ENCODE results near the gene ACSL4.
A peak's percentile ranks its signal among the peaks of the same experiment; 100 is the strongest.
"Not testable (repeated sequence)": the region's sequence is repeated elsewhere in the genome, so short reads cannot be mapped to it uniquely, and the experiment has no call there.

Gene ACSL4

GRCh38 chrX:109732807-109733612 lies at the start of gene ACSL4:
Gene ACSL4, minus strand, starts transcription at chrX:109733257. Its CDS starts 49,894 bp downstream, at chrX:109683363.
- Histone ChIP-seq H3K27ac (peak within 1 kb of the TSS; percentile 58 to 93 (median 86)), H3K4me3 (peak within 1 kb of the TSS; percentile 52 to 74 (median 66))

GRCh38 chrX:109777749-109778148 lies 44.7 kb upstream of the ACSL4 start:
- H3K4me3 ChIP-seq: no peak overlapping the region
- H3K27ac ChIP-seq: no peak overlapping the region

- no peak overlapping the region for H3K4me3 ChIP-seq
- H3K27ac ChIP-seq: no peak overlapping the region
These were observed 43.9 kb upstream of the ACSL4 start for GRCh38 chrX:109776986-109777385.

- Histone ChIP-seq H3K4me3 (no peak overlapping the region), H3K27ac (no peak overlapping the region)
These were observed 43.4 kb upstream of the ACSL4 start for GRCh38 chrX:109776432-109776831.

- no peak overlapping the region for H3K4me3 ChIP-seq
- no peak overlapping the region for H3K27ac ChIP-seq
These were observed 42.3 kb upstream of the ACSL4 start for GRCh38 chrX:109775386-109775785.

GRCh38 chrX:109774706-109775105 lies 41.6 kb upstream of the ACSL4 start:
- H3K27ac ChIP-seq: no peak overlapping the region
- H3K4me3 ChIP-seq: no peak overlapping the region

- no peak overlapping the region for H3K4me3 ChIP-seq
- peak overlapping the region in 1 of 21 experiments; percentile 33 for H3K27ac ChIP-seq
These were observed 41.1 kb upstream of the ACSL4 start for GRCh38 chrX:109774136-109774535.

- no peak overlapping the region for H3K4me3 ChIP-seq
- no peak overlapping the region for H3K27ac ChIP-seq
These were observed 40.3 kb upstream of the ACSL4 start for GRCh38 chrX:109773374-109773773.

GRCh38 chrX:109770780-109771179 lies 37.7 kb upstream of the ACSL4 start:
- no peak overlapping the region for H3K4me3 ChIP-seq
- no peak overlapping the region for H3K27ac ChIP-seq

- no peak overlapping the region for H3K4me3 ChIP-seq
- H3K27ac ChIP-seq: no peak overlapping the region
These were observed 27.8 kb upstream of the ACSL4 start for GRCh38 chrX:109760922-109761250.

GRCh38 chrX:109760209-109760921 lies 27.3 kb upstream of the ACSL4 start:
- H3K27ac ChIP-seq: no peak overlapping the region

GRCh38 chrX:109753256-109753655 lies 20.2 kb upstream of the ACSL4 start:
- H3K4me3 ChIP-seq: no peak overlapping the region
- no peak overlapping the region for H3K27ac ChIP-seq

More at GRCh38 chrX:109760209-109760921, 27.3 kb upstream of the ACSL4 start:
- H3K4me3 ChIP-seq: no peak overlapping the region

- peak overlapping the region in 1 of 21 experiments; percentile 50 for H3K27ac ChIP-seq
- H3K4me3 ChIP-seq: no peak overlapping the region
These were observed 18.6 kb upstream of the ACSL4 start for GRCh38 chrX:109751698-109752097.

- H3K4me3 ChIP-seq: no peak overlapping the region
- no peak overlapping the region for H3K27ac ChIP-seq
These were observed 16.1 kb upstream of the ACSL4 start for GRCh38 chrX:109749207-109749606.

- H3K4me3 ChIP-seq: no peak overlapping the region
These were observed 14.6 kb upstream of the ACSL4 start for GRCh38 chrX:109747681-109748080.

GRCh38 chrX:109742722-109743121 lies 9.7 kb upstream of the ACSL4 start:
- Histone ChIP-seq H3K4me3 (no peak overlapping the region), H3K27ac (no peak overlapping the region)

More at GRCh38 chrX:109747681-109748080, 14.6 kb upstream of the ACSL4 start:
- no peak overlapping the region for H3K27ac ChIP-seq

- not testable (repeated sequence) for H3K4me3 ChIP-seq, H3K27ac ChIP-seq
These were observed 7.8 kb upstream of the ACSL4 start for GRCh38 chrX:109740896-109741295.

- no peak overlapping the region for H3K27ac ChIP-seq
These were observed 7.4 kb upstream of the ACSL4 start for GRCh38 chrX:109740433-109740809.

GRCh38 chrX:109739625-109740432 lies 6.8 kb upstream of the ACSL4 start:
- Histone ChIP-seq H3K4me3 (no peak overlapping the region), H3K27ac (no peak overlapping the region)

More at GRCh38 chrX:109740433-109740809, 7.4 kb upstream of the ACSL4 start:
- H3K4me3 ChIP-seq: no peak overlapping the region

- Histone ChIP-seq H3K27ac (peak overlapping the region in 1 of 21 experiments; percentile 50), H3K4me3 (no peak overlapping the region)
These were observed 2.2 kb upstream of the ACSL4 start for GRCh38 chrX:109735202-109735744.
